HFFc6 (cell line): ENCODE measurements around the gene SYT2. TPM values are rescaled to one million over a fixed set of nuclear protein-coding genes. Genes with fewer than 3 reads are reported as not detected.

Experiments used
- DNase-seq: peaks from one replicate; pipeline ENCODE4 v3.0.0-alpha.2; 2018
- H3K27ac Mint-ChIP-seq: 2 replicates; pipeline ENCODE4 v1.8.0; 2020; ENCODE audit warnings: mild to moderate bottlenecking, mixed read lengths
- H3K27me3 Mint-ChIP-seq: 2 replicates; pipeline ENCODE4 v1.8.0; 2021; ENCODE audit warnings: mild to moderate bottlenecking, moderate library complexity, mixed read lengths; ENCODE audit not compliant: insufficient read depth
- H3K36me3 Mint-ChIP-seq: 2 replicates; pipeline ENCODE4 v1.8.0; 2021; ENCODE audit warnings: low read depth, mixed read lengths
- H3K4me1 Mint-ChIP-seq: 2 replicates; pipeline ENCODE4 v1.8.0; 2020; ENCODE audit warnings: low read depth, mixed read lengths
- H3K4me3 Mint-ChIP-seq: 2 replicates; pipeline ENCODE4 v1.8.0; 2020; ENCODE audit warnings: mild to moderate bottlenecking, moderate library complexity, mixed read lengths
- H3K9me3 Mint-ChIP-seq: 2 replicates; pipeline ENCODE4 v1.8.0; 2020; ENCODE audit warnings: mild to moderate bottlenecking, mixed read lengths
- total RNA-seq, 6 experiments: library from RNA; stranded (reverse); fragmentation: NEBNext Ultra II Directional; extraction: Animal tissue kit (Norgen Biotek cat#: 25700); gene quantifications; 2 replicates in 1 of 6; 3 replicates in 5 of 6; pipeline ENCODE4 v1.2.3, GENCODE V29; 2021
- TF ChIP-seq, protein P1 (sequence below): fragments of 200-600 bp; sonication (generic); IDR thresholded peaks from 2 replicates; pipeline ENCODE4 v1.5.0; 2021; ENCODE audit warnings: antibody characterized with exemption, mild to moderate bottlenecking

SYT2 gene
- total RNA-seq, 6 experiments from 2014 or later: 0.03 TPM; not detected in 5

DNA sequence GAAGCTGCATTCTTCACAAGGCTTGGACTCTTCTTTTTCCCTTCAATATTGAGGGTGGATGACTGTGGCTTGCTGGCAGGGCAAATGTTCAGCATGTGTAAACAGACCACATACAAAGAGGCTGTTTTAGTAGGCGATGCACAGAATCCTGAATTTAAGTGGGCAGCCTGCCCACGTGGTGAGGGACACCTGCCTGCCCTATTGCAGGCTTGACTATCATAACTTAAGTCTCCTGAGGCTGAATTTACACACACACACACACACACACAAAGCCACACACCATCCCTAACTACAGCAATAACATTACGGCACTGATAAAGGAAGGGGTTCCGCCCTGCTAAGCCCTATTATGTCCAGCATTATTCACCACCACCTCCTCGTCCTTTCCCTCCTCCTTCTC is 15.9 kb downstream of the SYT2 start:
- DNase-seq: no peak
- no peaks in the 10 kb centered on the region for H3K36me3 Mint-ChIP-seq
- no peaks in the 10 kb centered on the region for H3K9me3 Mint-ChIP-seq
- H3K4me3 Mint-ChIP-seq: no peak overlapping the region
- H3K27me3 Mint-ChIP-seq: peaks cover 33% of the 10 kb centered on the region
- H3K4me1 Mint-ChIP-seq: no peaks in the 10 kb centered on the region
- H3K27ac Mint-ChIP-seq: no peak overlapping the region
- TF ChIP-seq, protein P1, sequence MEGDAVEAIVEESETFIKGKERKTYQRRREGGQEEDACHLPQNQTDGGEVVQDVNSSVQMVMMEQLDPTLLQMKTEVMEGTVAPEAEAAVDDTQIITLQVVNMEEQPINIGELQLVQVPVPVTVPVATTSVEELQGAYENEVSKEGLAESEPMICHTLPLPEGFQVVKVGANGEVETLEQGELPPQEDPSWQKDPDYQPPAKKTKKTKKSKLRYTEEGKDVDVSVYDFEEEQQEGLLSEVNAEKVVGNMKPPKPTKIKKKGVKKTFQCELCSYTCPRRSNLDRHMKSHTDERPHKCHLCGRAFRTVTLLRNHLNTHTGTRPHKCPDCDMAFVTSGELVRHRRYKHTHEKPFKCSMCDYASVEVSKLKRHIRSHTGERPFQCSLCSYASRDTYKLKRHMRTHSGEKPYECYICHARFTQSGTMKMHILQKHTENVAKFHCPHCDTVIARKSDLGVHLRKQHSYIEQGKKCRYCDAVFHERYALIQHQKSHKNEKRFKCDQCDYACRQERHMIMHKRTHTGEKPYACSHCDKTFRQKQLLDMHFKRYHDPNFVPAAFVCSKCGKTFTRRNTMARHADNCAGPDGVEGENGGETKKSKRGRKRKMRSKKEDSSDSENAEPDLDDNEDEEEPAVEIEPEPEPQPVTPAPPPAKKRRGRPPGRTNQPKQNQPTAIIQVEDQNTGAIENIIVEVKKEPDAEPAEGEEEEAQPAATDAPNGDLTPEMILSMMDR: no peak

DNA sequence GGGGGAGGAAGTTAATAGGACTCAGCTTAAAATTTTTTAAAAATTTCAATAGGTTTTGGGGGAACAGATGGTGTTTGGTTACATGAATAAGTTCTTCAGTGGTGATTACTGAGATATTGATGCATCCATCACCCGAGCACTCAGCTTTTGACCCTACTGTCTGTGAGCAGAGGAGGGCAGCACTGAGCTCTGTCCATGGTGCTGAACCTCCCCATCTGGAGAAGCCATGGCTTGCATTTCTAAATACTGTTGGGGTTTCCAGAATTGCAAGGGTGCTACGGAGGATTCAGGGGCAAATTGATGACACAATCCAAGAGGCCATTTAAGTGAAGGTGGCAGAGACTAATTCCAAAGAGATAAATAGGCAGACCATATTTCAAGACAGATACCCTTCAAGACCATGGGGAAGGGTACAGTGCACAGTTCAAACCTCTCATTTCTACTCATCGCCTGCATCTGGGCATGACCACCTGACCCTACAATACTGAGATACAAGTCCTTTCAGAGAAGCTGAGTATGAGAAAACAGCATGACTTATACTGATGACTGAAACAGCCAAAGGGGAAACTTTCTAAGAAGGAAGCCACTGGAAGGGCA is 17.2 kb downstream of the SYT2 start:
- no peaks in the 10 kb centered on the region for H3K4me1 Mint-ChIP-seq
- H3K4me3 Mint-ChIP-seq: no peak overlapping the region
- no peaks in the 10 kb centered on the region for H3K9me3 Mint-ChIP-seq
- H3K27me3 Mint-ChIP-seq: peaks cover 44% of the 10 kb centered on the region
- TF ChIP-seq, protein P1: peak; percentile 66
- H3K27ac Mint-ChIP-seq: no peak overlapping the region
- DNase-seq: peak; percentile 41
- H3K36me3 Mint-ChIP-seq: no peaks in the 10 kb centered on the region

DNA sequence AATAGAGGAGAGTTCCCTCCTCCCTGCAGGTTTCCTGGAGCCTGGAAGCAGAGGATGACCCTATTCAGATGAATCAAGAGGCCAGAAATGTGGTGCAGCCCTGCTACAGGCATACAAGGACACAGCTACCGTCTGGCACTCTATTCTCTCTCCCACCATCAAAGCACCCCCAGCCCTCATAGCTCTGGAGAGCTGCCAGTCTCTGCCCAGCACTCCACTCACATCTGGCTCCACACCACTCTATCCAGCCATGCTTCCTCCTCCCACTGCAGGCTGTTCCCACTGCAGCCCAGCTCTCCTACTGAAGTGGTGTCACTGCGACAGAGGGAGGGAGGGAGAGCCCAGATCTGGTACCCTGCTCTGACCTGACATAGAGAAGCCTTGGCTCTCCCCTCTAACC is 18.4 kb downstream of the SYT2 start:
- Mint-ChIP-seq H3K36me3 (no peaks in the 10 kb centered on the region), H3K4me1 (no peaks in the 10 kb centered on the region), H3K27ac (no peak overlapping the region), H3K27me3 (peaks cover 49% of the 10 kb centered on the region), H3K9me3 (no peaks in the 10 kb centered on the region), H3K4me3 (no peak overlapping the region)
- TF ChIP-seq, protein P1: no peak
- no peak for DNase-seq

DNA sequence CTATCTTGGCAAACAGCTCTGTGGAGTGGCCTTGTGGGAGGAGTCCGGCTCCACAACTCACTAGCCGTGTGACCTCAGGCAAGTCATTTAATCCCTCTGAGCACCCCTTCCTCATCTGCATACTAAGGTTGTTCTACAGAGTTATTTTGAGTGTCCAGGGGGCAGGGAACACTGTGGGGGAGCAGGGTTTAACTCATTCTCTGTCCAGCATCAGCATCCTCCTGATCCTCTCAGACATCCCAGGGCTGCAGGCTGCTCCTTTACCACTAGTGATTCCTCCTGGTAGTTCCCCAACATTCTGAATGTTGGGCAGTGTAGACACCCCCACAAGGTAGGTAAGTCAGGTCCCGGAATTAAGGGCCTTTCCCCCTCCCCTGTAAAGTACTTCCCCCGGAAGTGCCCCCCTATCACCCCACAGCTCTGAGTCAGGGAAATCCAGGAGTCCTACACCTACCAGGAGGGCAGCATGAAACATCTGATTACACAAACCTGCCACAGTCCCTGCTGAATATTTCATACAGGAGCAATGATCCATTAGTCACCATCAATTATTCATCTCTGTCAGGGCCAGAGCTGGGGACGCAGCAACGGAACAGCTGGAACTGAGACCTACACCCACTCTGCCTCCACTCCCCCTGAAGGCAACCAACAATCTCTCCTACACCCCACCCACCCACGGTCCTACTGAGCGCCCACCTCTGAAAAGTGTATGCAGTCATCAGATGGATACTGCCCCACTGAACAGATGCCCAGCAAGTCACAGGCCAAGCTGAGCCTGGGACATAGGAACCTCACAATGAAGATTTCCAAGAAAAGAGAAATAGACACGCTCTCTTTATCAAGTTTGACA is 20.5 kb downstream of the SYT2 start:
- no peaks in the 10 kb centered on the region for H3K4me1 Mint-ChIP-seq
- peaks cover 53% of the 10 kb centered on the region for H3K27me3 Mint-ChIP-seq
- no peak overlapping the region for H3K27ac Mint-ChIP-seq
- no peaks in the 10 kb centered on the region for H3K9me3 Mint-ChIP-seq
- DNase-seq: no peak
- TF ChIP-seq, protein P1: no peak
- H3K36me3 Mint-ChIP-seq: no peaks in the 10 kb centered on the region
- no peak overlapping the region for H3K4me3 Mint-ChIP-seq

DNA sequence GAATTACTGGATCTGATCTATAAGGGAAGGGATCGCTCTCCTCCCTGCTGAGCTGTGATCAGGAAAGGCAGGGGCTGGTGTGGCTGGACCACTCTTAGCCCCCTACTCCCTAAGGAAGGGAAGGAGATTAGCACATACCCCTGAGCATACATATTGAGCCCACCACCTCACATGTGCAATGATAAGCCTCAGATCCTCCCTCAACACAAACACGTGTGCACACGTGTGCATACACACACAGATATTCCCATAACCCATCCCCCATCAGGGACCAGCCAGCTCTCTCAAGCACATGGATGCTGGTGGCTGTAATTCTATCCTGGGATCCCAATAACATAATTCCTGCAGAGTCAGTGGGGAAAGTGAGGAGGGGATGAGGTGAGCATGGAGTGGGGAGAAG is 21.2 kb downstream of the SYT2 start:
- TF ChIP-seq, protein P1: no peak
- H3K4me1 Mint-ChIP-seq: no peaks in the 10 kb centered on the region
- no peak overlapping the region for H3K27ac Mint-ChIP-seq
- DNase-seq: no peak
- no peak overlapping the region for H3K4me3 Mint-ChIP-seq
- H3K27me3 Mint-ChIP-seq: peaks cover 58% of the 10 kb centered on the region
- H3K36me3 Mint-ChIP-seq: no peaks in the 10 kb centered on the region
- H3K9me3 Mint-ChIP-seq: no peaks in the 10 kb centered on the region
